Chondrocyte (in vitro differentiated cells): Measurements from ENCODE around the gene MLXIP. TPM values are rescaled to one million over a fixed set of nuclear protein-coding genes. Genes with fewer than 3 reads are reported as not detected.

Experiments used
- DNase-seq: peaks from one replicate; pipeline ENCODE4 v3.0.0; 2021; ENCODE audit warnings: mixed read lengths, low spot score
- H3K27ac Mint-ChIP-seq: one replicate; pipeline ENCODE4 v1.8.0; 2021; ENCODE audit warnings: mild to moderate bottlenecking, moderate library complexity, mixed read lengths; ENCODE audit not compliant: unreplicated experiment
- H3K27me3 Mint-ChIP-seq: 2 replicates; pipeline ENCODE4 v1.8.0; 2021; ENCODE audit warnings: low read depth, mixed read lengths
- H3K36me3 Mint-ChIP-seq: 2 replicates; pipeline ENCODE4 v1.8.0; 2021; ENCODE audit warnings: low read depth, mixed read lengths
- H3K4me1 Mint-ChIP-seq: 2 replicates; pipeline ENCODE4 v1.8.0; 2021; ENCODE audit warnings: low read depth, mild to moderate bottlenecking, mixed read lengths
- H3K4me3 Mint-ChIP-seq: one replicate; pipeline ENCODE4 v1.8.0; 2021; ENCODE audit warnings: mild to moderate bottlenecking, moderate library complexity, mixed read lengths; ENCODE audit not compliant: unreplicated experiment
- H3K9me3 Mint-ChIP-seq: 2 replicates; pipeline ENCODE4 v1.8.0; 2021; ENCODE audit warnings: low read depth, mixed read lengths
- total RNA-seq: library from RNA; stranded (reverse); gene quantifications from 3 replicates; pipeline ENCODE4 v1.2.1, GENCODE V29; 2021
- TF ChIP-seq, protein P1 (sequence below): fragments of 200-600 bp; sonication (generic); IDR thresholded peaks from 2 replicates; pipeline ENCODE4 v1.5.0; 2021; ENCODE audit warnings: antibody characterized with exemption, mild to moderate bottlenecking, moderate library complexity

Gene MLXIP
- total RNA-seq, 1 donor from 2014 or later = 61.7 TPM

DNA sequence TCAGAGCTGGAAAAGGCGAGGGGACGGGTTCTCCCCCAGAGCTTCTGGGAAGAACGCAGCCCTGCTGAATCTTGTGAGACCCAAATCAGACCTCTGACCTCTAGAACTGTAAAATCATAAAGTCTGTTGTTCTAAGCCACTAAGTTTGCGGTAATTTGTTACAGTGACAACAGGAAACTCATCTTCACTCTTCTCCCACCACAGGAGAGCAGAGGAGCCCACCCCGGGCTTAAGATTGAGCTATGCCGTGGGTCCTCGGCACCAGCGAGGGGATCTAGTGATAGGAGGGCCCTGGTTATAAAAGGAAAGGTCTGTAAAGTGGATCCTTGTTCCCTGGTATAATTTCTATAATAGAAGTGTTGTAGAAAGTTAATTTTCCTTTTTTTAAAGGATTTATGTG is 7.6 kb downstream of the MLXIP start:
- no peaks in the 10 kb centered on the region for H3K9me3 Mint-ChIP-seq
- H3K4me1 Mint-ChIP-seq = peaks cover 49% of the 10 kb centered on the region
- peaks cover 13% of the 10 kb centered on the region for H3K36me3 Mint-ChIP-seq
- H3K27ac Mint-ChIP-seq = no peak overlapping the region
- no peak overlapping the region for H3K4me3 Mint-ChIP-seq
- DNase-seq = no peak
- TF ChIP-seq, protein P1, sequence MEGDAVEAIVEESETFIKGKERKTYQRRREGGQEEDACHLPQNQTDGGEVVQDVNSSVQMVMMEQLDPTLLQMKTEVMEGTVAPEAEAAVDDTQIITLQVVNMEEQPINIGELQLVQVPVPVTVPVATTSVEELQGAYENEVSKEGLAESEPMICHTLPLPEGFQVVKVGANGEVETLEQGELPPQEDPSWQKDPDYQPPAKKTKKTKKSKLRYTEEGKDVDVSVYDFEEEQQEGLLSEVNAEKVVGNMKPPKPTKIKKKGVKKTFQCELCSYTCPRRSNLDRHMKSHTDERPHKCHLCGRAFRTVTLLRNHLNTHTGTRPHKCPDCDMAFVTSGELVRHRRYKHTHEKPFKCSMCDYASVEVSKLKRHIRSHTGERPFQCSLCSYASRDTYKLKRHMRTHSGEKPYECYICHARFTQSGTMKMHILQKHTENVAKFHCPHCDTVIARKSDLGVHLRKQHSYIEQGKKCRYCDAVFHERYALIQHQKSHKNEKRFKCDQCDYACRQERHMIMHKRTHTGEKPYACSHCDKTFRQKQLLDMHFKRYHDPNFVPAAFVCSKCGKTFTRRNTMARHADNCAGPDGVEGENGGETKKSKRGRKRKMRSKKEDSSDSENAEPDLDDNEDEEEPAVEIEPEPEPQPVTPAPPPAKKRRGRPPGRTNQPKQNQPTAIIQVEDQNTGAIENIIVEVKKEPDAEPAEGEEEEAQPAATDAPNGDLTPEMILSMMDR = no peak
- H3K27me3 Mint-ChIP-seq = no peaks in the 10 kb centered on the region

DNA sequence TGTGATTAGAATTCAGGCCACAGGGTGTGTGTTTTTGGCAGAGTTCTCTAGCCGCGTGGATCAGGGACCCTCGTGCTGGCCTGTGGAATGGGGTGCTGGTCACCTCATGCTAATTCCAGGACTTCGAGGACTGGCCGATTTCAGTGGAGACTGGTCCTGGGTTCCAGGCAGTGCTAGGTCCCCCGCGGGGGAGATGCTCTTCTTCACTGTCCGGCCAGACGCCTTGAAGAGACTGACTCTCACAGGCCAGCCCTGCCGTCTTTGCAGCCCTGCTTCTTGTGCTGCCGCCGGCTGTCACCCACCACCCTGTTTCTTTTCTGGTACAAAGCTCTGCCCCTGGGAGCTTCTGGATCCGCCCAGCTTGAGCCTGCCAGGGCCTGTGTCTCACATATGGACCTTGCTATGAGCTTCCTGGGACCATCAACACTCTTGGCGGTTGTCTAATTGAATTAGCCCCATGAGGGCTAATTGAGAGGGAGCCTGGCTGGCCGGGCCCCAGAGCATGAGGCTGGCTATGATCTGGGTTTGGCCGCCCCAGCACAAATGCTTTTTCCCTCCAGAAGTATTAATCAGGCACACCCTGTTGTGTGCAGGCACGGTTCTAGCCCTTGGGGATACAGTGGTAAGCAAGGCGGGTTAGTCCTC is 8.2 kb downstream of the MLXIP start:
- no peaks in the 10 kb centered on the region for H3K9me3 Mint-ChIP-seq
- no peak overlapping the region for H3K4me3 Mint-ChIP-seq
- peak; percentile 77 for DNase-seq
- peak overlapping the region; percentile 61 for H3K27ac Mint-ChIP-seq
- H3K27me3 Mint-ChIP-seq = no peaks in the 10 kb centered on the region
- peaks cover 43% of the 10 kb centered on the region for H3K4me1 Mint-ChIP-seq
- TF ChIP-seq, protein P1 = no peak
- H3K36me3 Mint-ChIP-seq = peaks cover 13% of the 10 kb centered on the region

DNA sequence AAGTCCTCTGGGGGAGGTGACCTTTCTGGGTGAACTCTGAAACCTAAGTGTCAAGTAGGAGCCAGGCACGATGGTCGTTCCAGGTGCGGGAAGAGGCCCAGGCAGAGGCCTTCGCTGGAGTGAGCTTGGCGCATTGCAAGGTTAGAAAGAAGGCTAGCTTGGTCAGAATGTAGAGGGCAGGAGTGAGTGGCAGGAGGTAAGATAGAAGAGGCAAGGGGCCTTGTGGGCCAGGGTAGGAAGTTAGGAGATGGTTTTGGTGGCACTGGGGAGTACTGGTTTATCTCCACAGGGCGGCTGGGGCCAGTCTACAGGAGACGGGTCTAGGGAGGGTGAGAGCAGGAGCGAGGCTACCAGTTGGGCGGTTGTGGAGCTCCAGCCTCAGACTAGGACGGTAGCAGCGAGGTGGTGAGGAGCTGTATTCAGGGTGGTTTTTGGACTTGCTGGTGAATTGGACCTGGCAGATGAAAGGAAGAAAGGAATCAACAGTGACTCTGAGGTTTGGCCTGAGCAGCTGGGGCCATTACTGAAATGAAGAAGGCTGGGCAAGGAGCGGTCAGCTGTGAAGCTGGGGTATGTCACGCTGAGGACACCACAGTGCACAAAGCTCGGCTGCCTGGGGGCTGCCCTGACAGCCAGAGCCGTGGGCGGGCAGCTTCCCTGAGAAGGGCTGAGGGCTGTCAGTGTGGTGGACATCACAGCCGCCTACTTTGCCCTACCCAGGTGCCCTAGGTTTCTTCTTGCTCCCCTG is 9.0 kb downstream of the MLXIP start:
- peaks cover 13% of the 10 kb centered on the region for H3K36me3 Mint-ChIP-seq
- H3K9me3 Mint-ChIP-seq = no peaks in the 10 kb centered on the region
- peak; percentile 72 for DNase-seq
- no peaks in the 10 kb centered on the region for H3K27me3 Mint-ChIP-seq
- peaks cover 34% of the 10 kb centered on the region for H3K4me1 Mint-ChIP-seq
- H3K4me3 Mint-ChIP-seq = no peak overlapping the region
- TF ChIP-seq, protein P1 = no peak
- peak overlapping the region; percentile 90 for H3K27ac Mint-ChIP-seq

- TF ChIP-seq, protein P1 = no peak
- Mint-ChIP-seq H3K27me3 (no peaks in the 10 kb centered on the region), H3K4me1 (peaks cover 29% of the 10 kb centered on the region), H3K27ac (peak overlapping the region; percentile 90), H3K9me3 (no peaks in the 10 kb centered on the region), H3K4me3 (no peak overlapping the region), H3K36me3 (peaks cover 12% of the 10 kb centered on the region)
- DNase-seq = peak; percentile 25
These were observed 9.7 kb downstream of the MLXIP start for GRCh38 chr12:122088179-122088810.

DNA sequence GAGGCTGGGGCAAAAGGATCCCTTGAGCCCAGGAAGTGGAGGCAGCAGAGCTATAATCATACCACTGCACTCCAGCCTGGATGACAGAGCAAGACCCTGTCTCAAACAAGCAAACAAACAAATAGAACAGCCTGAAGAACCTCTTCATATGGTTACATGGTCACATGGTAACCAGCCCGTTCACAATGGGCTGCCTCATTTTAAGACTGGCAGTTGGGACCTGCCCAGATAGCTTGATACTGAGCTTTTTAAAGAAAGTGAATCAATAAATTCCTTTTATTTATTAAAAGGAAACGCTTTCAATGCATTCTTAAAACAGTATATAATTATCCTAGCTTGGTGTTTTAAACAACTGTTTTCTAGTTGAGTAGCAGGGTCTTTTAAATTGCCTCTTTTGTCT is 10.5 kb downstream of the MLXIP start:
- Mint-ChIP-seq H3K4me1 (peaks cover 24% of the 10 kb centered on the region), H3K36me3 (peaks cover 9% of the 10 kb centered on the region), H3K4me3 (no peak overlapping the region), H3K27me3 (no peaks in the 10 kb centered on the region), H3K27ac (peak overlapping the region; percentile 65), H3K9me3 (no peaks in the 10 kb centered on the region)
- TF ChIP-seq, protein P1 = no peak
- DNase-seq = no peak
